Prostate gland (tissue), 2 donors: Measurements from ENCODE around the gene AARSD1. TPM values are rescaled to one million over a fixed set of nuclear protein-coding genes. Genes with fewer than 3 reads are reported as not detected.

Source experiments
- DNase-seq: peaks from one replicate; pipeline ENCODE4 v3.0.0-alpha.2; 2019; ENCODE audit warnings: low spot score
- H3K27ac ChIP-seq, 2 donors: fragments of 200-600 bp; sonication (generic); 2 replicates each; pipeline ENCODE4 v1.5.1; 2017 to 2019
- H3K27me3 ChIP-seq: fragments of 200-600 bp; sonication (generic); replicated peaks from 2 replicates; pipeline ENCODE4 v1.5.1; 2019; ENCODE audit not compliant: insufficient read depth
- H3K36me3 ChIP-seq, 2 donors: fragments of 200-600 bp; sonication (generic); 1 replicate in 1 of 2; 2 replicates in 1 of 2; pipeline versions ENCODE4 v1.5.1 to v1.8.1; 2017 to 2019
- H3K4me1 ChIP-seq: fragments of 200-600 bp; sonication (generic); replicated peaks from 2 replicates; pipeline ENCODE4 v1.5.1; 2019
- H3K4me3 ChIP-seq, 2 donors: fragments of 200-600 bp; sonication (generic); 2 replicates each; pipeline ENCODE4 v1.5.1; 2017 to 2019
- H3K9me3 ChIP-seq: fragments of 200-600 bp; sonication (generic); 2 replicates; pipeline ENCODE4 v1.5.1; 2017
- CTCF ChIP-seq, 4 experiments: fragments of 200-600 bp in 2 of 4; fragments of 450-650 bp in 2 of 4; sonication (generic) in 2 of 4; IDR thresholded peaks; 1 replicate in 3 of 4; 2 replicates in 1 of 4; pipeline ENCODE4 v1.5.1; 2016 to 2019; ENCODE audit warnings: antibody characterized with exemption in 4 of 4, mild to moderate bottlenecking in 2 of 4, moderate library complexity in 2 of 4
- POLR2A ChIP-seq: fragments of 450-650 bp; IDR thresholded peaks from one replicate; pipeline ENCODE4 v1.6.1; 2016; ENCODE audit warnings: antibody characterized with exemption, mild to moderate bottlenecking
- POLR2AphosphoS5 ChIP-seq: sonication (generic); formaldehyde crosslinking; IDR thresholded peaks from one replicate; pipeline ENCODE4 v1.6.1; 2017; ENCODE audit warnings: antibody characterized with exemption
- WGBS: methylation state at CpG from one replicate; pipeline ENCODE4 v1.1.5; 2018; 5-methylcytosine and 5-hydroxymethylcytosine counted together
- intact Hi-C: fragments of 100-400 bp; cut with DNase I; formaldehyde crosslinking; loops from one replicate; pipeline ENCODE4 v1.14.2; 2022
- total RNA-seq, 2 donors: library from RNA; depleted of rRNA; stranded (reverse); fragments of >200 nt; gene quantifications; one replicate each; pipeline ENCODE4 v1.1.0, GENCODE V29; 2016

Gene AARSD1
- total RNA-seq, 2 donors from 2014 or later: 34.2 to 48.4 TPM

DNA sequence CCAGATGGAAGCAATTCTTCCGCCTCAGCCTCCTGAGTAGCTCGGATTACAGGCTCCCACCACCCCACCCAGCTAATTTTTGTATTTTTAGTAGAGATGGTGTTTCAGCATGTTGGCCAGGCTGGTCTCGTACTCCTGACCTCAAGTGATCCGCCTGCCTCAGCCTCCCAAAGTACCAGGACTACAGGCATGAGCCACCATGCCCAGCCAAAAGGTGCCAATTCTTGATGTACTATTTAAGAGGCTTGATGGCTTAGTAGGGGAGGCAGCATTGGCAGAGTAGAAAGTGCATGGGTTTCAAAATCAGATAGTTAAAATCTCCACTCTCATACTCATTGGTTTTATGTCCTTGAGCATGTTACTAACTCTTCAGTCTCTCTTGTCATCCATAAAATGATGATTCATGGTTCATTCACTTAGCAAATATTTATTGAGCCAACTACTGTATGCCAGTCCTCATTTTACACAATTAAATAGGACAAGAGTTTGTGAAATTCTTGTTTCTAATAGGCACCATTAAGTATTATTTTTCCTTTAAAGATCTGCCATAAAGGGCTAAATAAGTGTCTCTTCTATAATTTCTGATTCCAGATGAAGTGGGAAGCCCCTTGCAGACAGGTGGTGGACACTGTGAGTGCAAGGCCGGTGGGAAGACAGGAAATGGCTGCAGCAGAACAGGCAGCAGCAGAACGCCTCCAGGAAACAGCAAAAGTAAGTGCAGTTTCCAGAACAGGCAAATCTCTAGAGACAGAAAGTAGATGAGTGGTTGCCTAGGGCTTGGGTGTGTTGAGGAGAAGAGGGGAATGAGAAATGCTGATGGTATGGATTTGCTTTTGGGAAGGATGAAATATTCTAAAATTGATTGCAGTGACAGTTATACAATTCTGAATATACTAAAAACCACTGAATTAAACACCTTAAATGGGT lies 25.7 kb upstream of the AARSD1 start:
- TF ChIP-seq POLR2AphosphoS5 (peak; percentile 67), CTCF (IDR thresholded peaks at IDR 0.05) (no peak)
- no peak for DNase-seq
- intact Hi-C loops: no loop called here
- WGBS: 76% methylated on average over 6 of the region's 6 CpGs
- Histone ChIP-seq H3K4me3 (no peak overlapping the region), H3K9me3 (no peaks in the 10 kb centered on the region), H3K4me1 (peaks cover 12% of the 10 kb centered on the region), H3K27ac (peak overlapping the region; percentile 50 to 95), H3K36me3 (peaks cover 13 to 29% of the 10 kb centered on the region in 2 donors), H3K27me3 (no peaks in the 10 kb centered on the region)

GRCh38 chr17:42989141-42989540 lies 24.9 kb upstream of the AARSD1 start:
- Histone ChIP-seq H3K27ac (peak overlapping the region; percentile 50 to 95), H3K27me3 (no peaks in the 10 kb centered on the region), H3K36me3 (peaks cover 13 to 29% of the 10 kb centered on the region in 2 donors), H3K4me1 (peaks cover 16% of the 10 kb centered on the region), H3K4me3 (no peak overlapping the region), H3K9me3 (no peaks in the 10 kb centered on the region)
- intact Hi-C loops: no loop called here
- no peak for DNase-seq
- WGBS: 92% methylated on average over 5 of the region's 5 CpGs
- TF ChIP-seq POLR2A: no peak
- TF ChIP-seq POLR2AphosphoS5: no peak
- TF ChIP-seq CTCF (IDR thresholded peaks at IDR 0.05): no peak

DNA sequence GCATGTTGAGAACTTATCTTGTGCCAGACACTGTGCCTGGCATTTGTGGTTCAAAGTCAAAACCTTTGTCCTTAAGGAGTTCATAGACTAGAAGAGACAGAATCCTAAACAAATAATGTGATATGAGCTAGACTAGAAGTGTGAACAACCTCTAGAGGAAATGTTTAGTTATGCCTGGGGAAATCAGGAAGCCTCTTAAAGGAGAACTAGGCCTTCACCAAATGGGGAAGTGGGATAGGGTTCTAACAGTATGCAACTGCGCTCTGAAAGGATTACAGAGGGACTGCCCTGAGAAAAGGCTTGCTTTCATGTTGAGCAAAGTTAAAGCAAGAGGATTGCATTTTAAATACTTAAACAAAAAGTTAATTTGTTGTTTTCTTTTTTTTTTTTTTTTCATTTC lies 21.0 kb upstream of the AARSD1 start:
- H3K4me1 ChIP-seq: peaks cover 16% of the 10 kb centered on the region
- peaks cover 0 to 11% of the 10 kb centered on the region in 2 donors for H3K36me3 ChIP-seq
- H3K4me3 ChIP-seq: no peak overlapping the region
- H3K27ac ChIP-seq: peak overlapping the region; percentile 61 to 95
- intact Hi-C loops: no loop called here
- TF ChIP-seq CTCF (IDR thresholded peaks at IDR 0.05) (no peak), POLR2AphosphoS5 (no peak), POLR2A (no peak)
- H3K27me3 ChIP-seq: no peaks in the 10 kb centered on the region
- WGBS: 0% methylated on average over 1 of the region's 1 CpG
- DNase-seq: no peak
- no peaks in the 10 kb centered on the region for H3K9me3 ChIP-seq

DNA sequence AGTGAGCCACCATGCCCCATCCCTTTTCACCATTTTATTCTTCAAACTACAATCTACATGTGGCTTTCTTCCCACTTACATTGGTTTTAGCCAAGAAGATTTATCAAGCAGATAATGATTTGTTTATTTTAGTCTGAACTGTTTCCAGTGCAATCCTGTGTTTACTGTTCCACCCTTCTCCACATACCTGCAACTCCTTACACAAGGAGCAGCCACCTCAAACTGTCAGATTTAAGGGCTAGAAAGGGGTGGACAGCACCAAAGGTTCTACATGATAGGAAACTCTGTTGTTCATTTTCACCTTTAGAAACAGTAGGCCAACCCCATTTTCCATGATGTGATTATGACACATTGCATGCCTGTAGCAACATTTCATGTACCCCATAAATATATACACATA lies 18.0 kb upstream of the AARSD1 start:
- intact Hi-C loops: no loop called here
- H3K4me3 ChIP-seq: no peak overlapping the region
- H3K9me3 ChIP-seq: no peaks in the 10 kb centered on the region
- peak overlapping the region; percentile 88 to 95 for H3K27ac ChIP-seq
- H3K27me3 ChIP-seq: no peaks in the 10 kb centered on the region
- no peaks in the 10 kb centered on the region for H3K36me3 ChIP-seq
- peaks cover 7% of the 10 kb centered on the region for H3K4me1 ChIP-seq
- DNase-seq: peak; percentile 53
- TF ChIP-seq POLR2AphosphoS5 (peak; percentile 85), CTCF (IDR thresholded peaks at IDR 0.05) (no peak), POLR2A (no peak)
